ENCODE results near the gene IQCH. TPM values are rescaled to one million over a fixed set of nuclear protein-coding genes. Genes with fewer than 3 reads are reported as not detected.

The IQCH gene
- polyA plus RNA-seq, 3 donors, result 0.03 TPM; not detected in 2

DNA sequence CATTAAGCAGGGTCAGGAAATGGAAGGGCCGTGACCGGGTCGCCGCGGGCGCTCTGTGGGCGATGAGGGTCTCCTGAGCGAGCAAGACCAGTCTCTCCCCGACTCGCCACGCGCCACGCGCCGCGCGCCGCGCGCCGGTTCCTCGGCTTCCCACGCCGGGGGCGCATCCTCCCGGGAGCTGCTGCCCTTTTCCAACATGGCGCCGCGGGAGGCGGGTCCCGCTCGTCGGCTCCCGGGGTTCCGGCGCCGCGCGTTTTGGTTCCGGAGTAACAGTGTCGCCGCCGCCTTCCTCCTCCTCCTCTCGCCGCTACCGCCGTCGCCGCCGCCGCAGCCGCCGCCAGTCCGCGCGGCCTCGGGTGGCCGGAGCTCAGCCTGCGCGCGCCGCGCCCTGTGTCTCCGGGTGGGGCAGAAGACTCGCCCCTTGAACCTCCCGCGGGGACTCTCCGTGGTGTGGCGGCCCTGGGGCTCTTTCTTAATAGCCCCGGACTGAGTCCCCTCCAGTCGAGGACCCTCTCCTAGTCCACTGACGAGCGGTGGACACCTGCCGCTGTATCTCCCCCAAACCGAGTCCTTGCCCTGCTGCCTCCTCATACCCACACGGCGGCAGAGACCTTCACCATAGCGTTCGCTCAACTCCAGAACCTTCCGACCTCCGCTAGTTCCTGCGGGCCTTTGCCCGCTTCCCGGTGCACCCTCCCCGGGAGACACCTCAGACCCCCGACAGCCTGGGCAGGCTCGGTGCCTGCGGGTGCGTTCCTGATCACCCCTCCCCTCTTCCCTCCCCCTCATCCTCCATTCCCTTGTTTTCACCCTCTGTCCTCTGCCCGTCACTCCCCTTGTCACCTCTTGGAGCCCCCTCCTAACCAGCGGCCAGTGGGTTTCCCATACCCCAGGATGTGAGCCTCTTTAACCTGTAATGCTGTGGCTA is 288.1 kb downstream of the IQCH start, which contains the start of gene MAP2K5:
Gene MAP2K5 (plus strand): TSS at position 284 of the 928 bp plus-strand sequence. CDS start 633 bp downstream, at position 917.
- H3K4me1 ChIP-seq (ENCODE audit: control insufficient read depth in 1 of 2, insufficient read depth in 2 of 2, low read length in 2 of 2), result peaks cover 19 to 41% of the 10 kb centered on the region in 2 donors
- peak within 1 kb of the TSS; percentile 100 for H2AFZ ChIP-seq (ENCODE audit: insufficient read depth, low read depth, low read length, poor library complexity, severe bottlenecking)
- Mint-ChIP-seq H3K36me3 (peaks cover 23 to 26% of the 10 kb centered on the region in 2 donors), H3K4me1 (peaks cover 44% of the 10 kb centered on the region), H3K9me3 (no peaks in the 10 kb centered on the region), H3K4me3 (peak within 1 kb of the TSS; percentile 96 to 97), H3K27ac (peak within 1 kb of the TSS; percentile 87 to 97 (median 92)), H3K27me3 (ENCODE audit: low read depth in 3 of 3) (peaks cover 0 to 1% (median 0%) of the 10 kb centered on the region in 3 donors)
- peak within 1 kb of the TSS; percentile 94 to 99 (median 98) for H3K4me3 ChIP-seq (replicated peaks in 1 of 3; ENCODE audit: low read depth in 2 of 3, low read length in 3 of 3)
- H3K4me2 ChIP-seq (replicated peaks; ENCODE audit: extremely low read depth, low read length, poor library complexity, severe bottlenecking), result peak within 1 kb of the TSS; percentile 99
- H3K27ac ChIP-seq (ENCODE audit: low read depth in 1 of 2, low read length in 2 of 2), result peak within 1 kb of the TSS; percentile 77 to 91
- no peaks in the 10 kb centered on the region for H4K20me1 ChIP-seq (ENCODE audit: insufficient read depth, low read length)
- peaks cover 33% of the 10 kb centered on the region for H3K79me2 ChIP-seq (ENCODE audit: insufficient read depth, low read length)
- DNase-seq, result peak; percentile 67 to 77 (median 72)
- peaks cover 14 to 30% of the 10 kb centered on the region in 2 donors for H3K36me3 ChIP-seq (replicated peaks in 1 of 2; ENCODE audit: control insufficient read depth in 1 of 2, insufficient read depth in 2 of 2, low read length in 2 of 2)
- intact Hi-C loops (cut with micrococcal nuclease), result loop anchor here in 1 of 2 donors (2.0 kb wide), 1 partner anchor 22 kb away; the partner anchor contains the start of gene C15orf61
- no peaks in the 10 kb centered on the region for H3K27me3 ChIP-seq (ENCODE audit: control insufficient read depth in 2 of 2, insufficient read depth in 2 of 2, low read length in 2 of 2)
- under 1% methylated on average over 90 of the region's 91 CpGs for WGBS (ENCODE audit: insufficient coverage)
- peak within 1 kb of the TSS; percentile 88 for H3K9ac ChIP-seq (ENCODE audit: insufficient read depth, low read length, poor library complexity, severe bottlenecking)
- TF ChIP-seq, protein P1, sequence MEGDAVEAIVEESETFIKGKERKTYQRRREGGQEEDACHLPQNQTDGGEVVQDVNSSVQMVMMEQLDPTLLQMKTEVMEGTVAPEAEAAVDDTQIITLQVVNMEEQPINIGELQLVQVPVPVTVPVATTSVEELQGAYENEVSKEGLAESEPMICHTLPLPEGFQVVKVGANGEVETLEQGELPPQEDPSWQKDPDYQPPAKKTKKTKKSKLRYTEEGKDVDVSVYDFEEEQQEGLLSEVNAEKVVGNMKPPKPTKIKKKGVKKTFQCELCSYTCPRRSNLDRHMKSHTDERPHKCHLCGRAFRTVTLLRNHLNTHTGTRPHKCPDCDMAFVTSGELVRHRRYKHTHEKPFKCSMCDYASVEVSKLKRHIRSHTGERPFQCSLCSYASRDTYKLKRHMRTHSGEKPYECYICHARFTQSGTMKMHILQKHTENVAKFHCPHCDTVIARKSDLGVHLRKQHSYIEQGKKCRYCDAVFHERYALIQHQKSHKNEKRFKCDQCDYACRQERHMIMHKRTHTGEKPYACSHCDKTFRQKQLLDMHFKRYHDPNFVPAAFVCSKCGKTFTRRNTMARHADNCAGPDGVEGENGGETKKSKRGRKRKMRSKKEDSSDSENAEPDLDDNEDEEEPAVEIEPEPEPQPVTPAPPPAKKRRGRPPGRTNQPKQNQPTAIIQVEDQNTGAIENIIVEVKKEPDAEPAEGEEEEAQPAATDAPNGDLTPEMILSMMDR (IDR thresholded peaks at IDR 0.05), result no peak
- no peaks in the 10 kb centered on the region for H3K9me3 ChIP-seq (replicated peaks in 1 of 2; ENCODE audit: control insufficient read depth in 1 of 2, insufficient read depth in 1 of 2, low read length in 2 of 2)

DNA sequence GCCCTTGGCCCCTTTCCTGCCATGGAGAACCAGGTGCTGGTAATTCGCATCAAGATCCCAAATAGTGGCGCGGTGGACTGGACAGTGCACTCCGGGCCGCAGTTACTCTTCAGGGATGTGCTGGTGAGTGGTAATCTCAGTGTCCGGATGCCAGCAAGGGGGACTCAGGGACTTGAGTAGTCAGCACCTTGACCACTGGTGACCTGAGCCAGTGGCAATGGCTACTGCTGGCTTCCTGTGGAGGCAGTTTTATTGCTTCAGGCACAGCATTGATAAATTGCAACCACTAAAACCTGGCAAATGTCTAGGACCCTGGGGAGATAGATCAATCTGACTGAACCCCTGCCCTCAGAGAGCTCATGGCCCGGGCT is 288.7 kb downstream of the IQCH start:
- Histone ChIP-seq H3K4me1 (ENCODE audit: control insufficient read depth in 1 of 2, insufficient read depth in 2 of 2, low read length in 2 of 2) (peaks cover 19 to 41% of the 10 kb centered on the region in 2 donors), H3K9ac (ENCODE audit: insufficient read depth, low read length, poor library complexity, severe bottlenecking) (peak overlapping the region; percentile 88), H3K79me2 (ENCODE audit: insufficient read depth, low read length) (peaks cover 37% of the 10 kb centered on the region), H3K4me2 (replicated peaks; ENCODE audit: extremely low read depth, low read length, poor library complexity, severe bottlenecking) (peak overlapping the region; percentile 99), H3K4me3 (replicated peaks in 1 of 3; ENCODE audit: low read depth in 2 of 3, low read length in 3 of 3) (peak overlapping the region; percentile 94 to 99 (median 98)), H3K27ac (ENCODE audit: low read depth in 1 of 2, low read length in 2 of 2) (peak overlapping the region in 1 of 2 donors; percentile 91), H2AFZ (ENCODE audit: insufficient read depth, low read depth, low read length, poor library complexity, severe bottlenecking) (peak overlapping the region; percentile 100), H3K9me3 (replicated peaks in 1 of 2; ENCODE audit: control insufficient read depth in 1 of 2, insufficient read depth in 1 of 2, low read length in 2 of 2) (no peaks in the 10 kb centered on the region), H4K20me1 (ENCODE audit: insufficient read depth, low read length) (no peaks in the 10 kb centered on the region), H3K36me3 (replicated peaks in 1 of 2; ENCODE audit: control insufficient read depth in 1 of 2, insufficient read depth in 2 of 2, low read length in 2 of 2) (peaks cover 14 to 35% of the 10 kb centered on the region in 2 donors), H3K27me3 (ENCODE audit: control insufficient read depth in 2 of 2, insufficient read depth in 2 of 2, low read length in 2 of 2) (no peaks in the 10 kb centered on the region)
- H3K9me3 Mint-ChIP-seq, result no peaks in the 10 kb centered on the region
- H3K4me3 Mint-ChIP-seq, result peak overlapping the region; percentile 96 to 97
- DNase-seq, result peak in 1 of 3 donors; percentile 7
- 45% methylated on average over 6 of the region's 7 CpGs for WGBS (ENCODE audit: insufficient coverage)
- TF ChIP-seq, protein P1 (IDR thresholded peaks at IDR 0.05), result no peak
- intact Hi-C loops (cut with micrococcal nuclease), result loop anchor here in 1 of 2 donors (2.0 kb wide), 1 partner anchor 23 kb away; the partner anchor contains the start of gene C15orf61
- peaks cover 28 to 29% of the 10 kb centered on the region in 2 donors for H3K36me3 Mint-ChIP-seq
- peak overlapping the region; percentile 65 to 93 (median 90) for H3K27ac Mint-ChIP-seq
- H3K27me3 Mint-ChIP-seq (ENCODE audit: low read depth in 3 of 3), result peaks cover 0 to 1% (median 0%) of the 10 kb centered on the region in 3 donors
- peaks cover 47% of the 10 kb centered on the region for H3K4me1 Mint-ChIP-seq
